ENCODE results near the gene KCNN1.

DNA sequence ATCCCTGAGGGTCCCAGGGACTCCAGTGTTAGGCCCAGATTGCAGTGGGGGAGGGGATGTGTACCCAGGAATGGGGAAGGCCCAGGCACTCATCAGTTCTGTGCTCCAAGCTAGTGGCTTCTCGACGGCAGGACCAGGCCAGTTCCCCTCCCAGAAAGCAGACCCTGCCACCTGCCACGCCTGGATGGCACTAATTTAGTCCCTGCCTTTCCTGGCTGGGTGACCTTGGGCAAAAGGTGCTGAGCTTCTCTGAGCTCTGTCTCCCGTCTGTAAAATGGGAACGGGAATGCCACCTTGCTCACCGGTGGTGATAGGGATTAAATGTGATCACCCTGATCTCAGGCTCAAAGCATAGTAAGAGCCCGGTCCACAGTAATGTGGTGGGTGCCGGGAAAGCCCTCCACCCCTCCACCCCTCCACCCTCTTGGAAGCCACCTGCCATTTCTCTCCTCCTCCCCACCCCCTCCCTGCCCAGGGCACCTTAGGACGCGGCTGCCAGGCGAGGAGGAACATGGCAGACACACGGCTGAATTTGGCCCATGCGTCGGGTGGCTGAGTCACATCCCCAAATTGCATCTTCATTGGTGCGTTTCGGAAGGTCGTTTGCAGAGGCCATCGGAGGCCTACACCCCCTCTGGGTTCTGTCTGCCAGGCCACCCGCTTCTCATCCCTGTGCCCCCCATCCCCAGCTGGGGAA, 2.3 kb downstream of the KCNN1 start:
- TF ChIP-seq, protein P1, sequence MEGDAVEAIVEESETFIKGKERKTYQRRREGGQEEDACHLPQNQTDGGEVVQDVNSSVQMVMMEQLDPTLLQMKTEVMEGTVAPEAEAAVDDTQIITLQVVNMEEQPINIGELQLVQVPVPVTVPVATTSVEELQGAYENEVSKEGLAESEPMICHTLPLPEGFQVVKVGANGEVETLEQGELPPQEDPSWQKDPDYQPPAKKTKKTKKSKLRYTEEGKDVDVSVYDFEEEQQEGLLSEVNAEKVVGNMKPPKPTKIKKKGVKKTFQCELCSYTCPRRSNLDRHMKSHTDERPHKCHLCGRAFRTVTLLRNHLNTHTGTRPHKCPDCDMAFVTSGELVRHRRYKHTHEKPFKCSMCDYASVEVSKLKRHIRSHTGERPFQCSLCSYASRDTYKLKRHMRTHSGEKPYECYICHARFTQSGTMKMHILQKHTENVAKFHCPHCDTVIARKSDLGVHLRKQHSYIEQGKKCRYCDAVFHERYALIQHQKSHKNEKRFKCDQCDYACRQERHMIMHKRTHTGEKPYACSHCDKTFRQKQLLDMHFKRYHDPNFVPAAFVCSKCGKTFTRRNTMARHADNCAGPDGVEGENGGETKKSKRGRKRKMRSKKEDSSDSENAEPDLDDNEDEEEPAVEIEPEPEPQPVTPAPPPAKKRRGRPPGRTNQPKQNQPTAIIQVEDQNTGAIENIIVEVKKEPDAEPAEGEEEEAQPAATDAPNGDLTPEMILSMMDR (IDR thresholded peaks at IDR 0.05), result no peak
- no peak for TF ChIP-seq POLR2A (IDR thresholded peaks at IDR 0.05)
